K562 (cell line): ENCODE data around the gene MUC5B. TPM values are rescaled to one million over a fixed set of nuclear protein-coding genes. Genes with fewer than 3 reads are reported as not detected.

Source experiments
- KLF1 ChIP-seq: fragments of 450-650 bp; IDR thresholded peaks from 2 replicates; pipeline ENCODE4 v1.6.1; 2016; ENCODE audit warnings: missing genetic modification characterization, missing compliant biosample characterization
- MBD2 ChIP-seq: sonication (generic); IDR thresholded peaks from 2 replicates; pipeline ENCODE4 v1.6.1; 2016; ENCODE audit warnings: low read depth, borderline replicate concordance
- PPARD ChIP-seq: fragments of 250-450 bp; sonication (Bioruptor Pico); IDR thresholded peaks from 2 replicates; pipeline ENCODE4 v1.8.0; 2022; ENCODE audit warnings: inconsistent platforms, mild to moderate bottlenecking, moderate library complexity
- TAF7 ChIP-seq: fragments of 450-650 bp; IDR thresholded peaks from 2 replicates; pipeline ENCODE4 v1.6.1; 2016; ENCODE audit warnings: missing genetic modification characterization, missing compliant biosample characterization
- polyA plus RNA-seq, 8 experiments: library from polyadenylated mRNA; depleted of rRNA in 4 of 8; stranded (reverse) in 5 of 8; unstranded in 3 of 8; fragments of >200 nt; fragmentation: Nextera tagmentation in 2 of 8; fragmentation: Illumina TruSeq in 1 of 8; extraction: Ambion mirVana in 2 of 8; extraction: Trizol in 1 of 8; gene quantifications; 2 replicates each; pipeline versions ENCODE4 v1.2.1 to v1.2.3, GENCODE V29; 2011 to 2014; ENCODE audit warnings: inconsistent platforms in 1 of 8, missing spikeins in 1 of 8
- total RNA-seq, 7 experiments: library from RNA; depleted of rRNA in 6 of 7; stranded (reverse); fragments of >200 nt in 6 of 7; fragmentation: Illumina TruSeq in 2 of 7; extraction: Trizol in 2 of 7; gene quantifications; 2 replicates each; pipeline versions ENCODE4 v1.2.1 to v1.2.3, GENCODE V29; 2011 to 2021; ENCODE audit warnings: low replicate concordance in 1 of 7
- TF ChIP-seq, protein P1 (sequence below), 2 experiments: fragments of 450-650 bp in 1 of 2; sonication (generic) in 1 of 2; formaldehyde crosslinking in 1 of 2; IDR thresholded peaks; 2 replicates each; pipeline versions ENCODE4 v1.7.1 to v1.9.0; 2016 to 2022; ENCODE audit warnings: inconsistent platforms in 1 of 2, mild to moderate bottlenecking in 1 of 2, missing genetic modification reagents in 1 of 2
- TF ChIP-seq, protein P2 (sequence below): fragments of 250-450 bp; sonication (Bioruptor Pico); IDR thresholded peaks from 2 replicates; pipeline ENCODE4 v1.5.0; 2021

Gene MUC5B
- total and polyA plus RNA-seq, 9 of the 15 experiments (the other 6 are each of a cell fraction or from before 2014, with no cell fraction given), result 0.04 to 0.95 TPM; not detected in 7

DNA sequence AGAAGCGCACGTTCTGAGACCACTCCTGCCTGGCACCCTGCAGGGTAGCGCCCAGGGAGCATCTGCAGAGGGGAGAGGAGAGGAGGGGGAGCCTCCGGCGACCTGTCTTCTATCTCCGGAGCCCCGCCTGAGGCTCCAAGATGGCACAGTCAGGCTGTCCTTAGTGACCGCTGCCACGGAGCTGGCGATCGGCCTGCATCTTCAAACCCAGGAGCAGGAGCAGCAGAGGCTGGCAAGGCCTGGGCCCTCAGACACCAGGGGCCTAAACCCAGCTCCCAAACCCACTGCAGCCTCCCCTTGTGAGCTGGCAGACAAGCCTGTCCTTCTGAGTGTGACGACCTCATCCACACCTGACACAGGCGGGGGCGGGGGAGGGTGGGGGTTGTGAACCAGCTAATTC lies 51.6 kb downstream of the MUC5B start (continued):
- TF ChIP-seq, protein P1, sequence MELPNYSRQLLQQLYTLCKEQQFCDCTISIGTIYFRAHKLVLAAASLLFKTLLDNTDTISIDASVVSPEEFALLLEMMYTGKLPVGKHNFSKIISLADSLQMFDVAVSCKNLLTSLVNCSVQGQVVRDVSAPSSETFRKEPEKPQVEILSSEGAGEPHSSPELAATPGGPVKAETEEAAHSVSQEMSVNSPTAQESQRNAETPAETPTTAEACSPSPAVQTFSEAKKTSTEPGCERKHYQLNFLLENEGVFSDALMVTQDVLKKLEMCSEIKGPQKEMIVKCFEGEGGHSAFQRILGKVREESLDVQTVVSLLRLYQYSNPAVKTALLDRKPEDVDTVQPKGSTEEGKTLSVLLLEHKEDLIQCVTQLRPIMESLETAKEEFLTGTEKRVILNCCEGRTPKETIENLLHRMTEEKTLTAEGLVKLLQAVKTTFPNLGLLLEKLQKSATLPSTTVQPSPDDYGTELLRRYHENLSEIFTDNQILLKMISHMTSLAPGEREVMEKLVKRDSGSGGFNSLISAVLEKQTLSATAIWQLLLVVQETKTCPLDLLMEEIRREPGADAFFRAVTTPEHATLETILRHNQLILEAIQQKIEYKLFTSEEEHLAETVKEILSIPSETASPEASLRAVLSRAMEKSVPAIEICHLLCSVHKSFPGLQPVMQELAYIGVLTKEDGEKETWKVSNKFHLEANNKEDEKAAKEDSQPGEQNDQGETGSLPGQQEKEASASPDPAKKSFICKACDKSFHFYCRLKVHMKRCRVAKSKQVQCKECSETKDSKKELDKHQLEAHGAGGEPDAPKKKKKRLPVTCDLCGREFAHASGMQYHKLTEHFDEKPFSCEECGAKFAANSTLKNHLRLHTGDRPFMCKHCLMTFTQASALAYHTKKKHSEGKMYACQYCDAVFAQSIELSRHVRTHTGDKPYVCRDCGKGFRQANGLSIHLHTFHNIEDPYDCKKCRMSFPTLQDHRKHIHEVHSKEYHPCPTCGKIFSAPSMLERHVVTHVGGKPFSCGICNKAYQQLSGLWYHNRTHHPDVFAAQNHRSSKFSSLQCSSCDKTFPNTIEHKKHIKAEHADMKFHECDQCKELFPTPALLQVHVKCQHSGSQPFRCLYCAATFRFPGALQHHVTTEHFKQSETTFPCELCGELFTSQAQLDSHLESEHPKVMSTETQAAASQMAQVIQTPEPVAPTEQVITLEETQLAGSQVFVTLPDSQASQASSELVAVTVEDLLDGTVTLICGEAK (IDR thresholded peaks at IDR 0.05), result no peak
- TF ChIP-seq, protein P1 (CRISPR knock-in tag; IDR thresholded peaks at IDR 0.05), result no peak
- no peak for TF ChIP-seq PPARD (CRISPR knock-in tag)
- TF ChIP-seq TAF7 (tag), result no peak
- no peak for TF ChIP-seq MBD2
- TF ChIP-seq KLF1 (tag), result no peak
- TF ChIP-seq, protein P2, sequence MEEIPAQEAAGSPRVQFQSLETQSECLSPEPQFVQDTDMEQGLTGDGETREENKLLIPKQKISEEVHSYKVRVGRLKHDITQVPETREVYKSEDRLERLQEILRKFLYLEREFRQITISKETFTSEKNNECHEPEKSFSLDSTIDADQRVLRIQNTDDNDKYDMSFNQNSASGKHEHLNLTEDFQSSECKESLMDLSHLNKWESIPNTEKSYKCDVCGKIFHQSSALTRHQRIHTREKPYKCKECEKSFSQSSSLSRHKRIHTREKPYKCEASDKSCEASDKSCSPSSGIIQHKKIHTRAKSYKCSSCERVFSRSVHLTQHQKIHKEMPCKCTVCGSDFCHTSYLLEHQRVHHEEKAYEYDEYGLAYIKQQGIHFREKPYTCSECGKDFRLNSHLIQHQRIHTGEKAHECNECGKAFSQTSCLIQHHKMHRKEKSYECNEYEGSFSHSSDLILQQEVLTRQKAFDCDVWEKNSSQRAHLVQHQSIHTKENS, result no peak
